H1 (cell line): ENCODE data around the gene VN1R5. TPM values are rescaled to one million over a fixed set of nuclear protein-coding genes. Genes with fewer than 3 reads are reported as not detected.

Source experiments
- RNF2 ChIP-seq: fragments of 200-900, 300-1000 bp; sonication (generic); IDR thresholded peaks from 2 replicates; pipeline ENCODE4 v1.7.1; 2016; ENCODE audit warnings: borderline replicate concordance, low read depth, mild to moderate bottlenecking, antibody characterized with exemption, low read length; ENCODE audit not compliant: poor library complexity, severe bottlenecking; ENCODE audit errors: missing control alignments
- polyA plus RNA-seq, 7 experiments: library from polyadenylated mRNA; depleted of rRNA in 3 of 7; stranded (reverse) in 5 of 7; unstranded in 2 of 7; fragments of >200 nt in 5 of 7; fragments of 200-250 nt in 2 of 7; gene quantifications; 1 replicate in 5 of 7; 2 replicates in 1 of 7; 4 replicates in 1 of 7; pipeline versions ENCODE4 v1.2.1 to v1.2.3, GENCODE V29; 2011 to 2013; ENCODE audit warnings: missing spikeins in 2 of 7, mixed read lengths in 2 of 7
- total RNA-seq: library from RNA; stranded (reverse); fragmentation: NEBNext Ultra II Directional; extraction: Animal tissue kit (Norgen Biotek cat#: 25700); gene quantifications from 2 replicates; pipeline ENCODE4 v1.2.1, GENCODE V29; 2021

Gene VN1R5
- total and polyA plus RNA-seq, 2 of the 8 experiments (the other 6 are each of a cell fraction or from before 2014, with no cell fraction given) = not detected

GRCh38 chr1:247212012-247212411 lies 43.9 kb upstream of the VN1R5 start (continued):
- TF ChIP-seq RNF2 = no peak
- TF ChIP-seq, all 59 proteins: peak for 0
